HPDE6-E6E7 (cell line): Measurements from ENCODE around the gene VDR.
A peak's percentile ranks its signal among the peaks of the same experiment; 100 is the strongest.

Experiments
- DNase-seq: peaks from one replicate; pipeline ENCODE4 v3.0.0; 2011; ENCODE audit warnings: missing footprints; ENCODE audit errors: extremely low spot score

The VDR gene

DNA sequence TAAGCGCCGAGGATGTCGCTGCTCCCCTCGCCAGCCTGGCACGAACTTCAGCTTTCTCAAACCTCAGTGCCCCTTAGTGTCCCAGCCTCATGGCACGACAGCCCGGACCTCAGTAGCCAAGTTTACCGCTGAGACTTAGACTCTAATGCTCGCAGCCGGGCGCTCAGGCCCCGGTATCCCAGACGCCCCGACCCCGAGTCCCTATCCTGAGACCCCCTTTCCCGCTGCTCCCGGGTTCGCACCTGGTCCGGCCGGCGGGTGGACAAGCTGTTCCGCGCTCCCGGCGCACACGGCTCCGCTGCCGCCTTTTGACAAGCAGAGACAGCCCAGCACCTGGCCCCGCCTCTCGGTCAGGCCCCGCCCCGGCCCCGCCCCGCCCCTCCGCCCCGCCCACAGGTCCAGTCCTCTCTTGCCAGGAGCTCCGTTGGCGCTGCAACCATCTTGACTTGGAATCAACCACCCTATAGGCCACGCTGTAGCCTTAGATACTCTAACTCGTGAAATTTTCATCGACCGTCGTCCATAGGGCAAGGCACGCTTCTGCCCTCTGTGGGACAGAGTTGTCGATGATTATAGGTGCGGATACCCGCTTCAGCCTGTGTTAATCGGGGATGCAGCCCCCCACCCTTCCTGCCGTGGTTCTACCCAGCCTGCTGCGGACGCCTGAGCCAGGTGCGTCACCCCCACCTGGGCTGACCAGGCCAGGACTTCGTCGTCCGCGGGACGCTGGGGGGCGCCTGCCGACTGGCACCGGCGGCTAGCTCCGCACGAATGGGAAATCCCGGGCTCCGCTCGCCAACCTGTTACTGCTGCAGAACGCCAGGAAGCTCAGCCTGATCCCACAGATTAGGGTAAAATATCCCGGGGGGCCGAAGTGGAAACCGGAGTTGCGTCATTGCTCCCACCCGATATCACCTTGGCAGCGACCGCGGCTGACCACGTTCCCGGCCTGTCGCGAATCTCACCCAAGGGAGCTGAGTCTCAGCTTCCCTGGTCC lies at the start of gene VDR:
VDR (minus strand) TSS at position 282 of the 997 bp plus-strand sequence. CDS start 25,881 bp downstream, outside the sequence.
- peak; percentile 89 for DNase-seq

DNA sequence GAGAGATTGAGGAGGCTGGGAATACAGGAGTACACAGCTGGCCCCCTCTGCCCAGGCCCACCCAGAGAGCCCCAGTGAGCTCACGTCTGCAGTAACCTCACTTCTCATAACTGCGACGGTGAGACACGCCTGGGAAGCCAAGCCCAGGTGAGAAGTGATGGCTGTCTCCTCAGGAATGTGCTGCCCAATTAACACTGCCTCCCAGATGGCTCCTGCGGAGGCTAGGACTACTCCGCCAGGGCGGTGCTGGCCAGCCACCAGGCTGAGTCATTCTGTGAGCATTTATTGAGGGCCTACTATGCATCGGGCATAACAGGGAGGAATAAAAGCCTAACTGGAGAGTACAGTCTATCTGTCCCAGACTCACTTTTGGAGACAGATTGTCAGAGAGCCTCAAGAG lies 49.3 kb upstream of the VDR start:
- no peak for DNase-seq

DNA sequence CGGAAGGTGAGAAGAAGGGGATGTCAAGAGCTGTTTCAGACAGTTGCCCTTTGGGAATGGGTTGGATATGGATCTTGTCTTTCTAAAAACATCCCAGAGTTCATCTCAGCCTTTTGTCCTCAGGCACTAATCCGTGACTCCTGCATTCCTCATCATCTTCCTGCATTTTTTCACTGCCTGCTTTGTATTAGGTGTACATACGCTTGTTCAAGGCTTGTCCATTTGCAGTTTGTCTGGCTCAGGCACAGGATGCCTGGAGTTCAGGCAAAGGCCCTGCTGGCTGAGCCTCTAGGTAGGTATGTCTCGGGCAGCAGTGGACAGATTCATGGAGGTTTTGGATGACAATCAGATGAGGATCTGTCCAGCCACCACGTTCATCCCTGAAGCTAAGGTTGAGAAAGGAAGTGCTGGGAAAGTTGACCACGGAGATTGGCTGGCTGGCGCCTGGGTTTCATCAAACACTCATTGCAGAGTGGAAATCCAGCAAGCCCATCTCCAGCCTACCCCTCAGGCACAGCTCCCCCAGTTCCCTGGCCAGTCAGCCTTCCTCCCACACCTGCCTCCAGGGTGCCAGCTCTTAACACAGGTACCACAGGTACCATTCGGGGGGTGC lies 46.2 kb upstream of the VDR start:
- DNase-seq, result peak; percentile 44

DNA sequence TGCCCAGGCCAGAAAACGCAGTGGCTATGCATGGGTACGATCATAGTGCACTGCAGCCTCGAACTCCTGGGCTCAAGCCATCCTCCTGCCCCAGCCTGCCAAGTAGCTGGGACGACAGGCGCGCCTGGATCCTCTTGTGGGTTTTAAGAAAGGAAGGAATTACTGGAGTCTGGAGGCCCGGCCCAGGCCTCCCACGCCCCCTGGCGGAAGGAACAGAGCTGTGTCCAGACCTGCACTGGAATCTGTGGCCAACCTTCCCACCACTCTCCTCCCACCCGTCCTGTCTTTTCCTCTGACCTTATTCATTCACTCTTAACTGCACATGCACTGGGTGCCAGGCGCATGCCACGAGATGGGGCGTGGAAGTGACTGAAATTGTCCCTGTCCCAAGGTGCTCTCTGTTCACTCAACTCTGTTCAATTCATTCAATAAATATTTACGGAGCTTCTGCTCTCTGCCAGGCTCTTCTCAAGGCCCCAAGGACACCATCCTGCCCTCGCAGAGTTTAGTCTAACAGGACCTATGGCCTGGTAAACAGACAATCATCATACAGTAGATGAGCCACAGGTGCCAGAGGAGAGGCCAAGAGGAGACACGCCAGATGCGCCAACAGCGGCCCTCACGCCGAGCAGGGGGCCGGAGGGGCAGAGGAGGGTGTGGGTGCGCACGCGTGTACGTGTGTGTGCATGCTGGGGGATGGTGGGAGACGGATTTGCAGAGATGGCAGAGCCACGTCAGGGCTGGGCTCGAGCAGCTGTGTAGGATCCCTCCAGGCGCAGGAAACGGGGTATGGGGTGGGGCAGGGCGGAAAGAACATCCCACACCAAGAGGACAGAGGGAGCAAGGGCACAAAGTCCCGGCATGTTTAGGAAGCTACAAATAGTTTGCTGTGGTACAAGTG lies 44.9 kb upstream of the VDR start:
- peak; percentile 81 for DNase-seq

DNA sequence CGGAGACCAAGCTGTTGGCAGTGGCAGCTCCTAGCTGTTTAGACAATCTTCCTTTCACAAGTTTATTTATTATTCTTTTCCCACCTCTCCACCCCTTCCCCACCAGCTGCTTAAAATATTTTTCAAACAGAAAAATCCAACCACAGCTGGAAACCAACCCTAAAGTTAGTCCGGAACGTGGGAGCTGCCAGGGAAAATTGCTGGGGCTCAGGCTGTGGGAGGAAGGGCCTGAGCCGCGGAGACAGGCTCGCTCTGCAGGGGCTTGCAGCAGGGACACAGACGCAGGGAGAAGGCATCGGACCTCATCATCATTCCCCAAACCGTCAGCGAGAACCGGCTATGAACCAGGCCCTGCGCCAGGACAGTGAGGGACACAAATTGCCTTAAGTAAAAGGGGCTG lies 42.5 kb upstream of the VDR start:
- DNase-seq, result no peak

DNA sequence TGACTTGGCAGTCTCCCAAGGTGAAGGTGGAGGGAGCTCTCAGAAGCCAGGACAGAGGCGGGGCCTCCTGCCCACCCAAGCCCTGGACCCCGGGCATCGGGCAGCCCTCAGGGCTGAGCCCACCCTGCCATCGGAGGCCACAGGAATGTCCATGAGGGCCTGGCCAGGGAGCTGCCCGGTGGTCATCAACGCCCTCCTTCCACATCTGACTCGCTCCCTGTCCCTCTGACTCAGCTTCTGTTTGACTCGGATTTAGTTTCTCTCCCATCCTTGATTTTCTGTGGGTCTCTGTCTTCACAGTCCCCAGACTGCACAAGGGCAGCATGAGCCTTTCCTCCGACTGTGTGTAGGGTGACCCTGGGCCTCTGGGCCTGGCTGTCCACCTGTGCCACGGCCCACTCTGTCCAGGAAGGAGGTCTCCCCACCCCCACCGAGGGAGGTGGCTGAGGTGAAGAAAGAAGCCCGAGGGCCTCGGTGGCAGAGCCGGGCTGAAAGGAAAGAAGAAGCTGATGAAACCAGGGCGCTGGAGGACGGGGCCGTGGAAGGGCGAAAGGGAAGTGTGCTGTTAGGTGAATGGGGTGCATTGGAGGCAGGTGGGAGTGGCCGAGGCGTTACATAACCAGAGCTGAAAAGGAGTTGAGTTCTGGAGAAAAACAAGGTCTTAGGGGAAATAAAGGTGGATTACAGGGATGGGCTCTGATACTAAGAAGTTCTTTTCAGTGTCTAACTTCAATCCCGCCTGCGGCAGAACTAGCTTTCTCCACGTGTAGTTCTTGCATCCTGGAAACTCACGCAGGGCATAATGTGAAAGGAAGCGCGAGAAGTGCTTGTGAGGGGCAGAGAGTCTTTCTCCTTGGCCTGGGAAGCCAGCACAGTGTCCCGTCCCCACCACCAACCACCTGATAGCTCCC lies 41.9 kb upstream of the VDR start:
- DNase-seq, result peak; percentile 70

DNA sequence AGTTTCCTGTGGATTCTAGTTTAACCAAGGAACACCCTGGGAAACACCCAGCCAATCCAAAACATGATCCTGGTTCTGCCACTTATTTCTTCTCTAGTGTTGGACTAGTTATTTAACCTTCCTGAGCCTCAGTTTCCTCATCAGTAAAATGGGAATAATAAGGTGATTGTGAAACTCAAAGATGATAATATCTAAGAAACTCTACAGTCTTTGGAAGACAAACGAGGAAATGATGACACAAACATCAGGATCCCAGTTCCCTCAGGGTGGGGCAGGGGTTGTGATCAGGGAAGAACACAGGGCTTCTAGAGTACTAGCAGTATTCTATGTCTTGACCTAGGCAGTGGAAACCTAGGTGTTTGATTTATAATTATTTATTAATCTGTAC lies 40.5 kb upstream of the VDR start:
- DNase-seq, result no peak

DNA sequence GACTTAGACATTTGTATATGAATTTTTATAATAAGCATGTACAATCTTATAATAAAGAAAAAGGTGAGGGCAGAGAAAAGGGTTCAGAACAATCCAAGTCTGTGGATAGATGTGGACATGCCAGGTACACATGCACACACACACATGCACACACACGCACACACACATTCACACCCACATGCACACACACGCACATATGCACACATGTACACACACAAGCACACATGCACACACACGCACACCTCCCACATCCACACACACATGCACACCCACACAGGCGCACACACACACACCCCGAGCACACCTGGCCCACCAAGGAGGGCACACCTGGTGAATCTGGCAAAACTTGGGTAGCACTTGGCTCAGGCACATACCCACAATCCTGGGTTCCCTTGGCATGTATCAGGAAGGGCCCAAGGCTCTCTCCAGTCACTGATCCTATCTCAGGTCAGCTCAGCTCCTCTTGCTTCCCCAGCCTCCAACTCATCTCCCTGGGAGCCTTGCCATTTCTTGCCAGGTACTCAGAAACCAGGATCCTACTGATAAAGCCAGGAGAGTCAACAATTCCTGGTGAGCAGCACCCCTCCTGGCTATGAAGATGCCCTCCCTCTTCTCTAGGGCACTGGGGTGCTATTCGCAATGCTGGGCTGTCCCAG lies 40.0 kb upstream of the VDR start:
- no peak for DNase-seq

DNA sequence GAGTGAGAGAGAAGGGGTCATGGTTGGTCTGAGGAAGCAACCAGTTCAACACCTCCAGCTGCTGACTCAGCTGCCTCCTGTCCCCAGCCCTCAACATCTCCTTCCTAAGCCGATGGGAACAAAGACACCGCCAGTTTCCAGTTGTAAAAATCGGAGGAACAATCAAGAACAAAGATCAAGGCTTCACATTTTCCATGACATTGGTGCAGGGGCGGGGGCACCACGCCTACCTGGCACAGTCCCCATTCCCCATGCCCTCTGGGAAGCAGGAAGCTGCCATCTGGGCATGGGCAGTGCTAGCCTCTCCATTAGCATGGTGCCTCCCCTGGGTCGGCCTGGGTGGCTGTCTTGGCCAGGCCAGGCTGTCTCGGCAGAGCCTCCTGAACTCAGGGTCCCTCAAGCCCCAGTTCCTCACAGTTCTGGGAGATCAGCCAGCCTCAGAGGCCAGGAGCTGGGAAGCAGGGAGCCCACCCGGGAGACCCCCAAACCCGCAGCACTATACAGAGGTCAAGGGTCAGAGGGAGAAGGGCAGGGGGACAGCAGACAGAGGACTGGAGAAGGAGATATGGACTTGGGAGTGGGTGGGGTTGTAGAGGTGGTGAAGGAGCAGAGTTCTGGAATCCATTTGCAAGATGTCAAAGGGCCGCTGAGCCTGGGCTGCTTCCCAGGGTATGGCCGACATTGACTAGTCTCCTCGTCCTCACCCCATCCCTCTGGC lies 39.0 kb upstream of the VDR start:
- no peak for DNase-seq

DNA sequence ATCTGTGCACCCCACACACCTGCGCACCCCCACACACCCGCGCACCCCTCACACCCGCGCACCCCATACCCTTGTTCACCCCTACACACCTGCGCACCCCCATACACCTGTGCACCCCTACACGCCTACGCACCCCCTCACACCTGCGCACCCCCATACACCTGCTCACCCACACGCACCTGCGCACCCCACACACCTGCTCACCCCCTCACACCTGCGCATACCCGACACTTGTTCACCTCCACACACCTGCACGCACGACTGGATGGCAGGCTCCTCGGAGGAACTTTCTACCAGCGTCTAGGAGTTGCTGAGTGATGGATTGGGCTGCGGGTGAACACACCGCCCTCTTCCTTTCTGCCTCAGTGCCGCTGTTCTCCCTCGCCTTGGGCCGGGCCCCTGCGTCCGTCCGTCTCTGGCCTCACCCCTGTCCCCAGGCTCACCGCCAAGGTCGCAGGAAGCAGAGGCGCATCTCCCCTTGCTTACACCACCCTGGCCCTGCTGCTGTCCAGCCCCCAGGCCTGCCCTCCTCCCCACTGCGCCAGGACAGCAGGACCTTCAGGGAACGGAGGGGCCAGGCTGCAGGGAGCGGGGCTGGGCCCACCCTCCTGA lies 37.9 kb upstream of the VDR start:
- no peak for DNase-seq

DNA sequence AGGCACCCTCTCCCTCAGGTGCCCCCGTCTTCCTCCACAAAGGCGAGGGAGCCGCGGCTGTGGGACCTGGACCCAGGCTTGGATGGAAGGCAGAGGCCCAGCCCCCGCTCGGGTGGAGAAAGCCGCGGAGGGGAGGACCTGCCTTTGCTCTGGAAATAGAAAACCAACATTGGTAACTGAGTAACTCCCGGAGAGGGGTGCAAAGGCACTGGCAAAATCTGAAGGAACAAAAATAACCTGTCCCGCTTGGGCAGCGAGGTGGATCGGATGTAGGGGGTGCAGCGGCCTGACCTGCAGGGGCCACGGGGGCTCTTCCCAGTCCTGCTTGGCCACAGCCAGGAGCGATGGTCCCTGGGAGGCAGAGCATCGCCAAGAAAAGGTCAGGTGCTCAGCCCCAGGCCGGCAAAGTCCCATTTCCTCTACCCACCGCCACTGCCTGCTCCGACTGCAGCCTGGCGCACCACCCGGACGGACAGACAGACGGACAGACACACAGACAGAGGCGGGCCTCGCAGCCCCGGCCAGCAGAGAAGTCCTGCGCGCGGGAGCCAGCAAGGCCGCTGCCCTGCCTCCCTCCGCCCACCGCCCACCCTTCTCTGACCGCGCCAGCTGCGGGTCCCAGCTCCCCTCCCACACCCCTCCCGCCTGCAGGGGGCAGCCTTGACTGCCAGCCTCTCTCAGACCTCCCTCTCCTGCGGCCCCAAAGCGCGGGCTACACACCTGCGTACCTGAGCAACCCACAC lies 37.2 kb upstream of the VDR start:
- DNase-seq, result no peak

DNA sequence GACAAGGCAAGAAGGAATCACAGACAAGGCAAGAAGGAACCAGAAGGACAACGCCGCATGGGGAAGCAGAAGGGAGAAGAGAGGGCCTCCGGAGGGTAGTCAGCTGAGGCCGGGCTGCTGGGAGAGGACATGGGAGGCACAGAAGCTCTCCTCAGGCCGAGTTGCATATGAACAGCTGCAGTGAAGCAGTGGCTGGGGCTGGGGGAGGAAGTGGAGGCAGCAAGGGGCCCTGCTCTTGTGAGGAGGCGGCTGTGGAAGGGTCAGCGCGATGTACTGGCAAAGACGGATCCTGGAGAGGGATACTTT lies 36.6 kb upstream of the VDR start:
- DNase-seq, result no peak

DNA sequence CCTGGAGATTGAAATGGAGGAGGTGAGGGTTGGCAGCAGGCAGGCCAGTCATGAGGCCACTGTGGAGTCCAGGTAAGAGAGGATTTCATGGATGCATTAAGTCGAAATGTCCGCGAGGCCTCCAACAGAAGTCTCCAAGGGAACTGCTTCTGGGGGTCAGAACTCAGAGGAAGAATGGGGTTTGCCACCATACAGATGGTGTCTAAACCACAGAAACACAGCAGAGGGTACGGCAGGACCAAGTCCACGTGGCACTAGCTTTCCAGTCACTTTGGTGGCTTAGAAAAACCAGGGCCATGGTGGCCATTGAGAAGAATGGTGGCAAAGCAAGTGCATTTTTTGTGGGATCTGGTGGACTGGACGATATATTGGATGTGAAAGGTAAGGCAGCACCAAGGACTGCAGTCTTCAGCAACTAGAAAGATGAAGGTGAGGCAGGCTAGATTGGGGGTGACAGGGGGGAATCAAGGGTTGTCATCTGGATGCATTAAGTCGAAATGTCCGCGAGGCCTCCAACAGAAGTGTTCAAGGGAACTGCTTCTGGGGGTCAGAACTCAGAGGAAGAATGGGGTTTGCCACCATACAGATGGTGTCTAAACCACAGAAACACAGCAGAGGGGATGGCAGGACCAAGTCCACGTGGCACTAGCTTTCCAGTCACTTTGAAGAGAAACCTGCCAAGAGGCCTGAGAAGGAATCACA lies 36.1 kb upstream of the VDR start:
- no peak for DNase-seq

DNA sequence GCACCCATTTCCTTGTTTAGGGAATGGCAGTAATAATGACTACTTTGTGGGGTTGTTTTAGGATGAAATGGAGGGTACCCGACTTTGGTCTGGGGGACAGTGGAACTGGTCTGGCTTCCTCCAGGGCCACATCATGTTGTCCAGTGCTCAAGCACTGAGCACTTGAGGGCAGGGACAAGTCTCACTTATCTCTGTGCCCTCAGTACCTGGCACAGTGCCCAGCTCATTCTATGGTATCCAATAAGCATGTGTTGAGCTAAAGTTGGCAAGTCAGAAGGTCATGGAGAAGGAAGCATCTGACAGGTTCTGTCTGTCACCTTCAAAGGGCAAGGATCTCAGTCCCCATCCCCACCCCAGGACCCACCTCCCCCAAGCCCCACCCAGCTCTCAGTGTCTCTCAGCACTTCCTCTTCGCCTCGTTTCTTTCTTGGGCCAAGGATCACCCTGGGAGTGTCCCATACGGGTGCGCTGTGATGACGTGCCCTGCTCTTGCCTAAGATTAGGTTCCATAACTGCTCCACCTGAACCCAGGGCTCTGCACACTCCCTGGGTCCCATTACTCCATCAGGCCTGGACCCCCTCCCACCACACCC lies 34.3 kb upstream of the VDR start:
- DNase-seq, result no peak

DNA sequence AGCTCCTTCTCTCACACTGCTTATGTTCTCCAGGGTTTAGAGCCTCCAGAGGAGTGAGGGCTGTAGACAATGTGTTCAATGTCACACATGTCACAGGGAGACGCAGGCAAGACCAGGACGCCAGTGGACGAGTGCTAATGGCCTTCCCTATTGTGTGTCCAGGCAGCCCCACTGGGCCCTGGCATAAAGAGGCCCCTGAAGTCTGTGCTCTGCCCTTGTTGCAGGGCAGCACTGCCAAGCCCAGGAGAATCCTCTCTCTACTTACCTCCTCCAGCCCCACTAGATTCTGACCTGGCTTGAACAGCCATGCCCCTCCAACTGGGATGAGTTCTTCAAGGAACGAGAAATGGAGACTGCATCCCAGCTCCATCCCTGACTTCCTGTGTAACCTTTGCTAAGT lies 33.8 kb upstream of the VDR start:
- DNase-seq, result no peak

DNA sequence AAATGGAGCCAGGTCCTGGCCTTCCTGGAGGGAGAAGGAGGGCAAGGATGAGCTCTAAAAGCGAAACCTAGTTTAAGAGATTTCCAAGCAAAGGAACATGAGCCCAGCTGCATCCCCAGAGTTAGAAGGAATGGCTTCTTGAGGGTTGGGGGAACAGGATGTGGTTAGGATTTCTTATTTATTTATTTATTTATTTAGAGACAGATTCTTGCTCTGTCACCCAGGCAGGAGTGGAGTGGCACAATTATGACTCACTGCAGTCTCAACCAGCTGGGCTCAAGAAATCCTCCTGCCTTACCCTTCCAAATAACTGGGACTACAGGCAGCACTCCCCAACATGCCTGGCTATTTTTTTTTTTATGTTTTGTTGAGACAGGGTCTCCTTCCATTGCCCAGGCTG lies 33.3 kb upstream of the VDR start:
- DNase-seq, result no peak

DNA sequence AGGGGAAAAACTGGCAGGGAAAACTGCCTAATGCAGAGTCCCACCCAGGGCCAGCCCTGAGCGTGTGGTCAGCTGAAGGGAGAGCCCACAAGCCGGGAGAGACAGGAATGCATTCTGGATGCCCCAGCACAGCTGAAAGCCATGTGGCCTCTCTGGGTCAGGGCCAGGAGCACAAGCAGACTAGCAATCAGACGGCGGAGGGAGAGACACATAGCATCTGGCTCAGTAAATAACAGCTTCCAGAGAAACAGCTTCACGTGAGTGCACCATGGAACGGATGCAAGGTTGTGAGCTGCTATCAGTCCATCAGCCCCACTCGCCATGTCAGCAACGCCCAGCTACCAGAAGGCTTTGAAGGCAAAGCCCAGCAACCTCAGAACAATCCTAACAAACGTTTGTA lies 30.4 kb upstream of the VDR start:
- no peak for DNase-seq

DNA sequence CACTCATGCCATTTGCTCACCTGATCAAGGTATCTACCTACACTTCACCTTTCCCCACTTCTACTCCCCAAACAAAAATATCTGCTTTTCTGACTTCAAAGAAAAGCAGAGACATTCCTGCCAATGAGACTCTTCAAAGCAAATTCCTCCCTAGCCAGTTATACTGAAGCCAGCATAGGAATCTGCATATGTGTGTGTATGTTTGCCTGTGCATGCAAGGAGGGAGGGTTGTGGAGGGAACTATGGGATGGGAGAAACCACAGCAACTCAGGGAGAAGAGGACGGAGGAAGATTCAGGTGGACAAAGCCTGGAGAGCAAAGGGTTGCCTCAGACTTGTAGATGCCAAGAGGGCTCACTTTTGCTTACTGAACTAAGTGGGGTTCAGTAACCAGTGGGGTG lies 26.4 kb upstream of the VDR start:
- DNase-seq, result no peak
